ENCODE results near the gene RPS19. TPM values are rescaled to one million over a fixed set of nuclear protein-coding genes. Genes with fewer than 3 reads are reported as not detected.

Gene RPS19
- total RNA-seq, 1 donor from 2014 or later: 956 TPM

DNA sequence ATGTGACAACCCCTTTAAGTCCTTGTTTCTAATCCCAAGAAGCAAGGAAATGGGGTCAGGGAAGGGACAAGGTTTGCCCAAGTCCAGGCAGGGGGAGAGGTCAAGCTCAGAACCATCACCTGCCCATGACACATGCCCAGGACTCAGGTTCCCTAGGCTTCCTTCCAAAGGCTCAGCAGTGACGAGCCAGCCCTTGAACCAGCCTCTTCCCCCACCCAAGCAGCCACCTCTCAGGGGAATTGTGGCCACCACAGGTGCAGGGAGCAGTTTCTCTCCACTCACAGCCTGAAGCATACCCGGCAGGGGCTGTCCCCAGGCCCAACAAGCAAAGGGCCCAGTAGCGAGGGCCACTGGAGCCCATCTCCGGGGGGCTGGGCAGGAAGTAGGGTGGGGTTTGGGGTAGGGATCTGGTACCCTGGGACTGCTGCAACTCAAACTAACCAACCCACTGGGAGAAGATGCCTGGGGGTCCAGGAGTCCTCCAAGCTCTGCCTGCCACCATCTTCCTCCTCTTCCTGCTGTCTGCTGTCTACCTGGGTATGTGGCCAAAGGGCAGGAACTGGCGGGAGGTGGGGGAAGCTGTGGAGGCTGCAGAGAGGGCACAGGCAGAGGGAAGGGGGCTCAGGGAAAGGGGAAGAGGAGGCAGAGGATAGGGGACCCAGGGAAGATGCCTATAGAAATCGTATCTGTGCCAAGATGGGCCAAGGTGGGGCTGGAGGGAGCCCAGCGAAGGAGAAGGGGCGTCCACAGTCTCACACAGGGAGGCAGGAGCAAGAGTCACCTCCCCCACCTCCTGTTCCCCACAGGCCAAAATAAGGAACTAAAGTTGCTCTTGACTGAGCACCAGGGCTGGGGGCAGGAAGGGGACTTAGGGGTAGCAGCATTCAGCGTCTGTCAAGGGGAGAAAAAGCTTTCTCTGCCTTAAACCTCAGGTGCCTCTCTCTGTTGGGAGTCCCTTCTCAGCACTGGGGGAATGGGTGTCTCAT is 17.1 kb downstream of the RPS19 start, which contains the start of gene CD79A:
Gene CD79A (plus strand): TSS at position 433 of the 986 bp plus-strand sequence. CDS start 26 bp downstream, at position 459.
- TF ChIP-seq, protein P1, sequence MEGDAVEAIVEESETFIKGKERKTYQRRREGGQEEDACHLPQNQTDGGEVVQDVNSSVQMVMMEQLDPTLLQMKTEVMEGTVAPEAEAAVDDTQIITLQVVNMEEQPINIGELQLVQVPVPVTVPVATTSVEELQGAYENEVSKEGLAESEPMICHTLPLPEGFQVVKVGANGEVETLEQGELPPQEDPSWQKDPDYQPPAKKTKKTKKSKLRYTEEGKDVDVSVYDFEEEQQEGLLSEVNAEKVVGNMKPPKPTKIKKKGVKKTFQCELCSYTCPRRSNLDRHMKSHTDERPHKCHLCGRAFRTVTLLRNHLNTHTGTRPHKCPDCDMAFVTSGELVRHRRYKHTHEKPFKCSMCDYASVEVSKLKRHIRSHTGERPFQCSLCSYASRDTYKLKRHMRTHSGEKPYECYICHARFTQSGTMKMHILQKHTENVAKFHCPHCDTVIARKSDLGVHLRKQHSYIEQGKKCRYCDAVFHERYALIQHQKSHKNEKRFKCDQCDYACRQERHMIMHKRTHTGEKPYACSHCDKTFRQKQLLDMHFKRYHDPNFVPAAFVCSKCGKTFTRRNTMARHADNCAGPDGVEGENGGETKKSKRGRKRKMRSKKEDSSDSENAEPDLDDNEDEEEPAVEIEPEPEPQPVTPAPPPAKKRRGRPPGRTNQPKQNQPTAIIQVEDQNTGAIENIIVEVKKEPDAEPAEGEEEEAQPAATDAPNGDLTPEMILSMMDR (IDR thresholded peaks at IDR 0.05): no peak
- DNase-seq (ENCODE audit: low spot score in 2 of 2): no peak
- no peaks in the 10 kb centered on the region for H3K4me1 ChIP-seq
- H3K4me3 ChIP-seq: no peak within 1 kb of the TSS
- H3K27ac ChIP-seq: no peak within 1 kb of the TSS
- peaks cover 0 to 2% of the 10 kb centered on the region in 2 donors for H3K36me3 ChIP-seq
- no peaks in the 10 kb centered on the region for H3K27me3 ChIP-seq
- no peaks in the 10 kb centered on the region for H3K9me3 ChIP-seq
- intact Hi-C loops (cut with DNase I): no loop called here

DNA sequence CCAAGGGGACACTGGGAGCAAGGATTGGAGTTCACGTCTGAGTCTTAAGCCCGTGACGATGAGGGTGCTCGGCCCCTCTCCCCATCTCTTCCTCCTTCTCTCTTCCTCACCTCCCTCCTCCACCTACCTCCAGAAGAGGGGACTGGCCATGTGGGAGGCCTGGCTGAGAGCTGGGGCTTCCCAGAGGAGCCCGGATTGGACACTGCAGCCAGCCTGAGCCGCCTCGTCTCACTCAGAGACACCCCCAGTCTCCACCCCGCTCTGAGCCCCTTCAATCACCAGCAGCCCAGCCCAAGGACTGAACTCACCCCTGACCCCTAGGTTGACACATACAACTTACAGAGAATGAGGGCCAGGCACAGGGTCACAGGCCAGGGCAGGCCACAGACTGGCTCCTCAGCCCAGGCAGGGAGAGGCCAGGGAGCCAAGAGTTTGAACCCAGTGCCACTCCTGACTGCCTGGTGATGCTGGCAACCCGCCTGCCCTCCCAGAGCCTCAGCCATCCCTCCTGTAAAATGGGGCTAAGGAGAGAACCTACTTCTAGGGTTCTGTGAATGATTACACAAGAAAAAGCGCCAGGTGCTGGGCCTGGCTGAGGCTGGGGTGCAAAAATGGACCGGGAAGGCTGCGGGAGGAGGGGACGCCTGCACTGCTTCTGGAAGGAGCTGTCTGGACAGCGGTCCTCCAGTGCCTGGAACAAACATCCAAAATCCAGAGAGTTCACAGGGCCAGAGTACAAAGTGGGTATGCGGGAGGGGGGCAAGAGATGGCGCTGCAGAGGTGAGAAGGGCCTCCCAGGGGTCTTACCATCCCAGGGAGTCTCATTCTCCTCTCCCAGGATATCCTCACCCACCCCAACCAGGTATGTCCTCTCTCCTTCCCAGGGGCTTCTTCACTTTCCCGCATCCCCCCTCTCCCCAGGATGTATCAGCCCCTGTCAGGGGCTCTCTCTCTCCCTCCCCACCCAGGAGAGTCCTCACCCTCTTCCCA is 18.2 kb downstream of the RPS19 start:
- Histone ChIP-seq H3K4me3 (no peak overlapping the region), H3K4me1 (no peaks in the 10 kb centered on the region), H3K27ac (no peak overlapping the region), H3K9me3 (no peaks in the 10 kb centered on the region), H3K36me3 (no peaks in the 10 kb centered on the region), H3K27me3 (no peaks in the 10 kb centered on the region)
- intact Hi-C loops (cut with DNase I): no loop called here
- no peak for DNase-seq (ENCODE audit: low spot score in 2 of 2)
- TF ChIP-seq, protein P1 (IDR thresholded peaks at IDR 0.05): no peak

DNA sequence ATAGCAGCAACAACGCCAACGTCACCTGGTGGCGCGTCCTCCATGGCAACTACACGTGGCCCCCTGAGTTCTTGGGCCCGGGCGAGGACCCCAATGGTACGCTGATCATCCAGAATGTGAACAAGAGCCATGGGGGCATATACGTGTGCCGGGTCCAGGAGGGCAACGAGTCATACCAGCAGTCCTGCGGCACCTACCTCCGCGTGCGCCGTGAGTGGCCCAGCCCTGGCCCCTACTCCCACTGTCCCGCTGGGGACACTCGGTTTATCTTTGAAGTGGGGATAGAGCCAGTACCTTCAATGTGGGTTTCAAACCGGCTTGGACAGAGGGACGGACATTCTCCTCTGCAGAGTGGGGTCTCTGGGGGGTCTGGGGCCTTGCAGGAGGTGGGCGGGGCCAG is 19.0 kb downstream of the RPS19 start:
- intact Hi-C loops (cut with DNase I): no loop called here
- H3K9me3 ChIP-seq: no peaks in the 10 kb centered on the region
- TF ChIP-seq, protein P1 (IDR thresholded peaks at IDR 0.05): no peak

DNA sequence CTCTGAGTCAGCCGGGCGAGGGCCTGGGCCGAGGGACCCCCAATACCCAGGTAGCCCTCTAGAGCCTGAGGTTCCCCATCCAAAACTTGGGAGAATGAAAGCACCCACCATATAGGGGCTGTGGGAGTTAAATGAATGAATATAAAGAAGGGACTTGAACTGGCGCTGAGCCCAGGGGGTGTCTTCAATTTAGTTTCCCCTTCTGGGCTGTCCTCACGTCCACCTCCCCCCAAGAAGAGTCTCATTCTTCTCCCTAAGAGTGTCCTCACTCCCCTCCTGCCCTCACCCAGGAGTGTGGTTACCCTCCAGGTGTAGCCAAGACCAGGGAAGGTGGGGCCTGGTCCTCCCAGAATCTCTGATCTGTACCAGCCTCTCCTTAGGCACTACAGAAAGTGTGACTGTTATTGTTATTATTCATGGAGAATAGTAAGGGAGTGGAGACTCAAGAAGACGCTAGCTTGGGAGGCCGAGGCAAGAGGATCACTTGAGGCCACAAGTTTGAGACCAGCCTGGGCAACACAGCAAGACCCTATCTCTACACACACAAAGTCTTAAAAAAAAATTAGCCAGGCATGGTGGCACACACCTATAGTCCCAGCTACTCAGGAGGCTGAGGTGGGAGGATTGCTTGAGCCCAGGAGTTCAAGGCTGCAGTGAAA is 19.7 kb downstream of the RPS19 start:
- Histone ChIP-seq H3K36me3 (no peaks in the 10 kb centered on the region), H3K9me3 (no peaks in the 10 kb centered on the region), H3K4me1 (peaks cover 4% of the 10 kb centered on the region in 2 donors), H3K4me3 (no peak overlapping the region), H3K27me3 (no peaks in the 10 kb centered on the region), H3K27ac (no peak overlapping the region)
- TF ChIP-seq, protein P1 (IDR thresholded peaks at IDR 0.05): no peak
- intact Hi-C loops (cut with DNase I): loop anchor here (5.0 kb wide), 3 partner anchors 198 to 442 kb away; partner anchors contain the start of genes DEDD2, DMAC2 and ZNF574
- no peak for DNase-seq (ENCODE audit: low spot score in 2 of 2)

More for the DNA sequence above, 19.0 kb downstream of the RPS19 start:
- DNase-seq (ENCODE audit: low spot score in 2 of 2): no peak
- no peaks in the 10 kb centered on the region for H3K36me3 ChIP-seq
- H3K27me3 ChIP-seq: no peaks in the 10 kb centered on the region
- no peak overlapping the region for H3K27ac ChIP-seq
- no peak overlapping the region for H3K4me3 ChIP-seq
- no peaks in the 10 kb centered on the region for H3K4me1 ChIP-seq

DNA sequence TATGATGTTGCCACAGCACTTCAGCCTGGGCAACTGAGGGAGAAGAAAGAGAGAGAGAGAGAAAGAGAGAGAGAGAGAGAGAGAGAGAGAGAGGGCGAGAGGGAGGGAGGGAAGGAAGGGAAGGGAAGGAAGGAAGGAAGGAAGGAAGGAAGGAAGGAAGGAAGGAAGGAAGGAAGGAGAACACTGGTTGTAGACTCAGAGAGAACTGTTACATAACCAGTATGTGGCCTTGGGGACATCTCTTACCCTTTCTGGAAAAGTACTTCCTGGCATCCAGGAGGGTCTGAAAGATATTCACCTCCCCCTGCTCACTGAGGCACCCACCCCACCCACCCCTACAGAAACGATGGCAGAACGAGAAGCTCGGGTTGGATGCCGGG is 20.3 kb downstream of the RPS19 start:
- Histone ChIP-seq H3K4me1 (peaks cover 9% of the 10 kb centered on the region in 2 donors), H3K36me3 (no peaks in the 10 kb centered on the region), H3K9me3 (no peaks in the 10 kb centered on the region), H3K4me3 (no peak overlapping the region), H3K27me3 (no peaks in the 10 kb centered on the region), H3K27ac (no peak overlapping the region)
- DNase-seq (ENCODE audit: low spot score in 2 of 2): no peak
- TF ChIP-seq, protein P1 (IDR thresholded peaks at IDR 0.05): no peak
- intact Hi-C loops (cut with DNase I): loop anchor here (5.0 kb wide), 3 partner anchors 197 to 443 kb away; partner anchors contain the start of genes DEDD2, DMAC2 and ZNF574

Data from ascending aorta (tissue), 2 donors.